Muscle of arm (tissue), 12 donors: ENCODE results near the gene SHANK2. TPM values are rescaled to one million over a fixed set of nuclear protein-coding genes. Genes with fewer than 3 reads are reported as not detected.
"Not testable (repeated sequence)": the region's sequence is repeated elsewhere in the genome, so short reads cannot be mapped to it uniquely, and the experiment has no call there.

Experiments
- DNase-seq: peaks from one replicate; pipeline ENCODE4 v3.0.0-alpha.2; 2013
- polyA plus RNA-seq, 12 donors: library from polyadenylated mRNA; unstranded; fragments of 120-200 nt; gene quantifications; one replicate each; pipeline ENCODE4 v1.2.1, GENCODE V29; 2013; ENCODE audit not compliant: insufficient read length in 12 of 12

The SHANK2 gene
- polyA plus RNA-seq, 12 donors = 0.56 to 10.1 (median 1.5) TPM; not detected in 1

DNA sequence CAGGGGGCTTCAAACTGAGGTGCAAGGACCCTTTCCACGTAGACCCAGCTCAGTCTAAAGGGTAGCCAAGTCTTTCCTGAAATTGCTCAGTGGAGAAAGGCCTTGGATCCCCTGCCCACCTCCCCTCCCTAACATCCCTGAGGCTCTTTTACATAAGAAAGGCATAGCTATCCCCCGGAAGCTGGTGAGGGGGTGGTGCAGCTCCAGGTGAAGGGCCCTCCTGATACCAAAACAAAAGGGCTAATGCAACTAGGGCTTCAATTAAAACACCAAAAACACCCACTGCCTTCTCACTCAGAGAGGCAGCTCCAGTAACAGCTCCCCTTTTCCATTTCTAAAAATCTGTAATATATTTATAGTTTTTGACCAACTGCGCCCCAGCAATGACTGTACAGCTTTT lies 5.8 kb downstream of the SHANK2 start:
- DNase-seq = no peak

GRCh38 chr11:71245601-71246391 lies 6.6 kb downstream of the SHANK2 start:
- DNase-seq = no peak

GRCh38 chr11:71244116-71244810 lies 8.1 kb downstream of the SHANK2 start:
- DNase-seq = no peak

- no peak for DNase-seq
Measured at GRCh38 chr11:71242391-71242790, 10.0 kb downstream of the SHANK2 start.

- DNase-seq = no peak
Measured at GRCh38 chr11:71241721-71242259, 10.6 kb downstream of the SHANK2 start.

GRCh38 chr11:71240865-71241691 lies 11.3 kb downstream of the SHANK2 start:
- DNase-seq = no peak

- DNase-seq = no peak
Measured at GRCh38 chr11:71240061-71240690, 12.2 kb downstream of the SHANK2 start.

- no peak for DNase-seq
Measured at GRCh38 chr11:71239581-71239980, 12.8 kb downstream of the SHANK2 start.

DNA sequence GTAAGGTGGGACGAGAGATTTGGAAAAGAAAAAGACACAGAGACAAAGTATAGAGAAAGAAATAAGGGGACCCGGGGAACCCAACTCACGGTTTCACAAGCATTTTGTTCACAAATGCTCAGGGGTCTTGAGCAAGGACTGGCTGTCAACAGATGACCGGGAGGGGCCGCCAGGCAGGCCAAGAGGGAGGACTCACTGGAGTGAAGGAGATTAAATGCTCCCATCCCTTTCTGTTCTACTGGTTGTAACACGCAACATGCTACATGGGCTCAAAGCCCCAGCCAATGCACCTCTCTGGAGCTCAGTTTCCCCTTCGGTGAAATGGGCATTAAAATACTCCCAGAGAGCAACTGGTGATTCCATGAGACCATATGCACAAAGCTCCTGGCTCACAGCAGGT lies 13.4 kb downstream of the SHANK2 start:
- DNase-seq = no peak

- DNase-seq = no peak
Measured at GRCh38 chr11:71238285-71238875, 14.0 kb downstream of the SHANK2 start.

DNA sequence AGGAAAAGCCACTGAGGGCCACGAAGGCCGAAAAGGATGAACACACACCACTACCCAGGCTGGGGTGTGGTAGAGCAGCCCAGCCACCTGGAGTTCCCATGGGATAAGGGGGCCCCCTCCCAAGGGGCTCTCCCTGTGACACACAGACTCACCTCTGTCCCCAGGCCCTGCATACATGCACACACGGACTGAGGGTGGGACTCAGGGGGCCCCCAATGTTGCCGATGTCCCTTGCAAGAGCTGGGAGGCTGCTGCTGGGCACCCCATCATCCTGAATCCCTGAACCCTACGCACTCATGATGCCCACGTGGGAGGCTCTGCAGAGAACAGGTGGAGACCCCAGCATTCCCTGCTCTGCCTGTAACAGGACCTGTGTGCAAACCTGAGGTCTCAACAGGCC lies 14.5 kb downstream of the SHANK2 start:
- DNase-seq = no peak

- DNase-seq = no peak
Measured at GRCh38 chr11:71236836-71237475, 15.4 kb downstream of the SHANK2 start.

DNA sequence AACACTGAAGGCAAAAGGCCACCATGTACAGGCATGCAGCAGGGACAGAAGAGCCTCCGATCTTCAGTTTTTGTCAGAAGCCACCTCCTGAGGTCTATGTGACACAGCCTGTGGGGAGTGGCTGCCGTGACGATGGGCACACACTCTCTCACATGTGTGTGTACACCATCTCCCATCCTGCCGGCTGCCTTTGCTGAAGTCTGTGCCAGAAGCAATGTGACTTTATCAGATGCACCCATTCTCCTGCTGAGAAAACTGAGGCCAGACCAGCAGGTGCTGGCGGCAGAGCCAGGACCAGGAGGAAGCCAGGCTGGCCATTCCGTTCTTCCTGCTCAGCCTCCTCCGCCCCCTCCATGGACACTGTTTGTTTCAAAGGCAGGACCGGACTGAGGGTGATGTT lies 16.7 kb downstream of the SHANK2 start:
- DNase-seq = no peak

- DNase-seq = not testable (repeated sequence)
Measured at GRCh38 chr11:71233896-71234852, 18.2 kb downstream of the SHANK2 start.

- no peak for DNase-seq
Measured at GRCh38 chr11:71232364-71232763, 20.0 kb downstream of the SHANK2 start.

DNA sequence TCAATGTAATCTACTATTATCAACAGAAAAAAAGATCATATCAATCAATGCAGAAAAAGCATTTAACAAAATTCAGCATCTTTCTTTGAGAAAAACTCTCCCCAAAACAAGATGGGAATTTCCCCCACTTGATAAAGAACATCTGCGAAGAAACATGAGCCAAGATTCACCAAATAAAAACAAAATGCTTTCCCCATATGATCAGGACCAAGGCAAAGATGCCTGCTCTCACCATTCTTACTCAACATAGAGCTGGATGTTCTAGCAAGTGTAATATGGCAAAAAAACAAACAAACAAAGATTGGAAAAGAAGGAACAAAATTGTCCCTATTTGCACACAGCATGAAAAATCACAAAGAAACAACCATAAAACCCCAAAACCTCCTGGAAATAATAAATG lies 23.4 kb downstream of the SHANK2 start:
- no peak for DNase-seq

DNA sequence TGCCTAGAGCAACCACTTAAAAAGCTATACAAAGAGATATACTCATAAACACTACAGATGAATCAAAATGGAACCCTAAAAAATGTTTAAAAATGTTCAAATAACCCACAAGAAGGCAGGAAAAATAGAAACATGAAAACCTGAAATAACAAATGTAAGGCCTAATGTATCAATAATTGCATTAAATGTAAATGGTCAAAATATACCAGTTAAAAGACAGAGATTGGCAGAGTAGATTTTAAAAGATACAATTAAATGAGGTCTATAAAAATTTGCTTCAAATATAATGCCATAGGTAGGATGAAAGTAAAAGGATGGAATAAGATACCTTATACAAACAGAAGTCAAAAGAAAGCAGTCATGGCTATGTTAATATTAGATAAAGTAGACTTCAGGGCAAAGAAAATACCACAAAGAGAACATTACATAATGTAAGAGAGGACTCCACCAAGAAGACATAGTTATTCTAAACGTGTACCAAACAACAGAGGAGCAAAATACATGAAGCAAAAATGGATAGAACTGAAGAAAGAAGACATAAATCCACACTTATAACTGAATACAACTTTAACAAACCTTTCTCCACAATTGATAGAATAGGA lies 25.2 kb downstream of the SHANK2 start:
- DNase-seq = no peak

DNA sequence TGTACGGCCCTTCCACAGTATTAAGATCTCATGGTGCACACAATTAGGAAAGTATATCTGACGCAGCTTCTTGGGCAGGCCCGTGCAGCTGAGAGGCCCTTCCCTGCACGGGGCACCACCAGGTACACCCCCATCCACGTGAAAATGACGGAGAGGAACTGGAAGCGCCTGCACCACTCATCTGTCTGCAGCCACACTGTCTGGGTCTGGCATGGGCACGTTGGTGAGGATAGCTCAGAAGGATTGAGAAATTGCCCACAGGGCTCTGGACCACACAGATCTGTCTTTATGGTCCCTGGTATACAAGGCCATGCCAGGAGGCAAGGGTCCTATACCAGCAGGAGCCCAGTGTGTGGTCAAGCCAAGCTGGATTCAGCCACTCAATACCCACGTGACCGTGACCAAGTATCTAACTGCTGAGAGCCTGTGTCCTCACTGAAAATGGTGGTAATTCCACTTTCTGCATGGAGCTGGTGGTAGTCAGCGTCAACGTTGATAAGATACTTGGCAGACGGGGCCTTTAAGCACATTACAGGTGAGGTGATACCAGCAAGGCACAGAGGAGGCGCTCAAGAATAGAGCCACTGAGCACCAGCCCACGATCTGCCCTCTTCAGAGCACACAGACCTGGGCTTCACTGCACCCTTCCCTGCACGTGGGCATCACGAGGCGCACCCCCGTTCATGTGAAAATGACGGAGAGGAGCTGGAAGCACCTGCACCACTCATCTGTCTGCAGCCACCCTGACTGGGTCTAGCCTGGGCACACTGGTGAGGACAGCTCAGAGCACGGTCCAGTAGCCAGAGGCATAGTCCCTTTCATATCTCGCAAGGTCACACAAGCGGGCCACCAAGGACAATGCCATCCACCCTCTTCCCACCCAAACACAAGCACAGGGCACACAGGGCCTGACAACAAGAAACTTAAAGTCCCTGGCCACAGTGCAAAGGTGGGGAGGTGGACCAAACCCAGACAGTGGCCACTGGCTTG lies 28.4 kb downstream of the SHANK2 start:
- no peak for DNase-seq
